Osteoblast (primary cell): ENCODE data around the gene CACHD1. TPM values are rescaled to one million over a fixed set of nuclear protein-coding genes. Genes with fewer than 3 reads are reported as not detected.

Experiments
- DNase-seq: peaks from one replicate; pipeline ENCODE4 v3.0.0; 2011; ENCODE audit warnings: low spot score, mixed read lengths; ENCODE audit not compliant: insufficient read length; ENCODE audit errors: missing footprints
- H2AFZ ChIP-seq: 2 replicates; pipeline ENCODE4 v1.6.0; 2011; ENCODE audit warnings: mild to moderate bottlenecking, low read length
- H3K27ac ChIP-seq: 2 replicates; pipeline ENCODE4 v1.5.1; 2011; ENCODE audit warnings: mild to moderate bottlenecking, low read depth, low read length, moderate library complexity
- H3K27me3 ChIP-seq: 2 replicates; pipeline ENCODE4 v1.6.0; 2012; ENCODE audit warnings: mild to moderate bottlenecking, control low read depth, inconsistent platforms, low read length, moderate library complexity; ENCODE audit not compliant: insufficient read depth
- H3K36me3 ChIP-seq: 2 replicates; pipeline ENCODE4 v1.5.1; 2011; ENCODE audit warnings: mild to moderate bottlenecking, low read length, control low read depth, moderate library complexity; ENCODE audit not compliant: insufficient read depth
- H3K4me1 ChIP-seq: 2 replicates; pipeline ENCODE4 v1.5.1; 2011; ENCODE audit warnings: mild to moderate bottlenecking, low read length, control low read depth, moderate library complexity; ENCODE audit not compliant: insufficient read depth
- H3K4me2 ChIP-seq: 2 replicates; pipeline ENCODE4 v1.6.0; 2011; ENCODE audit warnings: mild to moderate bottlenecking, low read length; ENCODE audit not compliant: insufficient read depth
- H3K4me3 ChIP-seq: fragments of 200-600 bp; sonication (generic); 3 replicates; pipeline ENCODE4 v1.5.1; 2012; ENCODE audit warnings: mild to moderate bottlenecking, low read length, inconsistent platforms; ENCODE audit not compliant: insufficient read depth
- H3K79me2 ChIP-seq: 2 replicates; pipeline ENCODE4 v1.6.0; 2012; ENCODE audit warnings: mild to moderate bottlenecking, low read length, control low read depth, inconsistent platforms; ENCODE audit not compliant: insufficient read depth
- H3K9me3 ChIP-seq: 2 replicates; pipeline ENCODE4 v1.5.1; 2011; ENCODE audit warnings: low read depth, low read length, control low read depth
- H4K20me1 ChIP-seq: 2 replicates; pipeline ENCODE4 v1.6.0; 2012; ENCODE audit warnings: mild to moderate bottlenecking, low read length, control low read depth; ENCODE audit not compliant: insufficient read depth
- total RNA-seq: library from RNA; depleted of rRNA; stranded (reverse); fragments of >200 nt; gene quantifications from 2 replicates; pipeline ENCODE4 v1.2.3, GENCODE V29; 2012
- TF ChIP-seq, protein P1 (sequence below): IDR thresholded peaks from 2 replicates; pipeline ENCODE4 v1.5.1; 2011; ENCODE audit warnings: mild to moderate bottlenecking, low read depth, low read length, moderate library complexity; ENCODE audit errors: extremely low read depth

CACHD1 gene
- total RNA-seq, 1 donor = 5.1 TPM

DNA sequence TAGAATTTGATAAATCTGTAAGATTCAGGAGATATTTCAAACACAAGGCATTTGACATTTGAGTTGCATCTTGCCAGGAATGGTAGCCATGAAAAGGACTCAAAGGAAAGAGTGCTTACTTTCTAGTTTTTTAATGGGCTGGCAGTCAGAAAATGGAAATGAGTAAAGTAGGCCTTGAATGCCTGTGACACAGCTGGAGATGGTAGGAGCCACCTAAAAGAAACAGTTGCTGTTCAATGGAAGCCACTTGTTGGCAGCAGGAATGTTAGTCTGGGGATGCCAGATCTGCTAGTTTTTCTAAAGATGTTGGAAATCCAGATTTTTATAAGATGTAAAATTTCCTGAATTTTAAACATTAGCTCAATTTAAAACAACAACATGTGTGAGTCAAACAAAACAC, 43.6 kb downstream of the CACHD1 start:
- DNase-seq = no peak
- H3K27ac ChIP-seq = peak overlapping the region; percentile 71

DNA sequence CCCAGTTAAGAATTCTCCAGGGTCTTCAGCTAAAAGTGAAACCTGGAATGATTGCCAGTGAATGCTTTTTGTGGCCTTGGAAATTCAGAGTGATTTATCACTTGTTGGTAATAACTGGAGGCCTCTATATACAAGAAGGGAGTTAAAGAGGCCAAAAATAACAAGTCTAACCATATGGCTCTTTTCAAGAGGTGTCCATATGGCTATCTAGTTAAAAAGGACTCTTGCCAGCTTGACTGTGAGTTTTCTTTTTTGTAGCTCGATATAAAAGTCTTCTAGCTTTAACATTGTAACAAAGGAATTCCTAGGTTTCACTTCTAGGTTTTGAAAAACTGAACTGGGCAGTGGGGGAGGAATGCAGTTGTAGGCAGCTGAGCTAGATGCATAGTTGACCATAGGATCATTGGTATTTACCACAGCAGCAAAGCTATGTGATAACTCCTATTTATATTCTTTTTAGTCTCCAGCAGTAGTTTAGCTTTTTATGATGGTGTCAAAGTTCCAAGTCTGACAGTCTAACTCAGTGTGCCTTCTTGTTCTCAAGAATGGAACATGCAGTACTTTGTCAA, 44.4 kb downstream of the CACHD1 start:
- H3K27me3 ChIP-seq = no peaks in the 10 kb centered on the region
- no peaks in the 10 kb centered on the region for H3K36me3 ChIP-seq
- H3K27ac ChIP-seq = peak overlapping the region; percentile 71
- H3K4me3 ChIP-seq = peak overlapping the region; percentile 34
- peak overlapping the region; percentile 70 for H3K4me2 ChIP-seq
- peak overlapping the region; percentile 52 for H2AFZ ChIP-seq
- no peaks in the 10 kb centered on the region for H4K20me1 ChIP-seq
- no peaks in the 10 kb centered on the region for H3K79me2 ChIP-seq
- peak; percentile 73 for DNase-seq
- TF ChIP-seq, protein P1, sequence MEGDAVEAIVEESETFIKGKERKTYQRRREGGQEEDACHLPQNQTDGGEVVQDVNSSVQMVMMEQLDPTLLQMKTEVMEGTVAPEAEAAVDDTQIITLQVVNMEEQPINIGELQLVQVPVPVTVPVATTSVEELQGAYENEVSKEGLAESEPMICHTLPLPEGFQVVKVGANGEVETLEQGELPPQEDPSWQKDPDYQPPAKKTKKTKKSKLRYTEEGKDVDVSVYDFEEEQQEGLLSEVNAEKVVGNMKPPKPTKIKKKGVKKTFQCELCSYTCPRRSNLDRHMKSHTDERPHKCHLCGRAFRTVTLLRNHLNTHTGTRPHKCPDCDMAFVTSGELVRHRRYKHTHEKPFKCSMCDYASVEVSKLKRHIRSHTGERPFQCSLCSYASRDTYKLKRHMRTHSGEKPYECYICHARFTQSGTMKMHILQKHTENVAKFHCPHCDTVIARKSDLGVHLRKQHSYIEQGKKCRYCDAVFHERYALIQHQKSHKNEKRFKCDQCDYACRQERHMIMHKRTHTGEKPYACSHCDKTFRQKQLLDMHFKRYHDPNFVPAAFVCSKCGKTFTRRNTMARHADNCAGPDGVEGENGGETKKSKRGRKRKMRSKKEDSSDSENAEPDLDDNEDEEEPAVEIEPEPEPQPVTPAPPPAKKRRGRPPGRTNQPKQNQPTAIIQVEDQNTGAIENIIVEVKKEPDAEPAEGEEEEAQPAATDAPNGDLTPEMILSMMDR = no peak
- peaks cover 49% of the 10 kb centered on the region for H3K4me1 ChIP-seq
- H3K9me3 ChIP-seq = no peaks in the 10 kb centered on the region

More for the DNA sequence above, 43.6 kb downstream of the CACHD1 start:
- H3K79me2 ChIP-seq = no peaks in the 10 kb centered on the region
- no peaks in the 10 kb centered on the region for H3K27me3 ChIP-seq
- H3K4me2 ChIP-seq = peak overlapping the region; percentile 70
- H4K20me1 ChIP-seq = no peaks in the 10 kb centered on the region
- H2AFZ ChIP-seq = peak overlapping the region; percentile 52
- H3K9me3 ChIP-seq = no peaks in the 10 kb centered on the region
- H3K4me3 ChIP-seq = no peak overlapping the region
- peaks cover 46% of the 10 kb centered on the region for H3K4me1 ChIP-seq
- TF ChIP-seq, protein P1 = no peak
- H3K36me3 ChIP-seq = no peaks in the 10 kb centered on the region

DNA sequence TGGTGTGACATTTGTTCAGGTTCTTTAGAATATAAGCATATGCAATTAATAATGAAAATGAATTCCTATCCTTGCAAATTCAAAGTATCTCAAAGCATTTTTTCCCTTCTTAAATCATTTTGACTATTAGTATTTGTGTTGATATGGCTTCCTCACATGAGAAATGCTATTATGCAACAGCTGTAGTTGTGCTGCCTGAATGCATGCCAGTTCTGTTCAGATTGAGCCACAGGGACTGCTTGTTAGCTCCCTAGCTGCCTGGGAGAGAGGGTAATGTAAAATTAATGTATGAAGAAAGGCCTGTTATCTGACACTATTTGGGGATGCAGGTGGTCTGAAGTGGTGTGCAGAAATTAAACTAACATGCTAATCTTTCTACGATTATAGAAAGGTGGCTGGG, 45.5 kb downstream of the CACHD1 start:
- no peaks in the 10 kb centered on the region for H3K9me3 ChIP-seq
- peaks cover 60% of the 10 kb centered on the region for H3K4me1 ChIP-seq
- H4K20me1 ChIP-seq = no peaks in the 10 kb centered on the region
- no peak overlapping the region for H2AFZ ChIP-seq
- no peaks in the 10 kb centered on the region for H3K79me2 ChIP-seq
- DNase-seq = no peak
- H3K4me2 ChIP-seq = no peak overlapping the region
- H3K36me3 ChIP-seq = no peaks in the 10 kb centered on the region
- H3K4me3 ChIP-seq = no peak overlapping the region
- TF ChIP-seq, protein P1 = no peak
- H3K27ac ChIP-seq = no peak overlapping the region
- no peaks in the 10 kb centered on the region for H3K27me3 ChIP-seq

DNA sequence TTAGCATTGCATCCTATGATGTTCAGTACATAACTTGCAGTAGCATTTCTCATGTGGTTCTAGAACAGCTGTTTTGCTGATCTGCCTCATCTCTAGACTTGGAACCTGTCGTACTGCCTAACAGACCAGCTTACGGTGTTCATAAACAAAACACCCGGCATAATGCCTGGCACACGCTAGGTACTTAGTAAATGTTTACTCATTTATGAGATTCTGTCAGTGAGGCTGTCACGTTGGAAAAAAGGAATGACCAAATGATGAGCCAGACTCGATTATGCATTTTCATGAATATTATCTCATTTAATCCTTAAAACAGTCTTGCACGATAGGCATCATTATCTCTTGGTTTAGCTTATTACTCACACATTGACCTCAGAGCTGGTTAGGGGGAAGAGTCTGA, 46.4 kb downstream of the CACHD1 start:
- Histone ChIP-seq H3K36me3 (no peaks in the 10 kb centered on the region), H2AFZ (no peak overlapping the region), H3K27ac (peak overlapping the region; percentile 82), H3K4me3 (no peak overlapping the region), H3K27me3 (no peaks in the 10 kb centered on the region), H3K4me1 (peaks cover 60% of the 10 kb centered on the region), H3K79me2 (no peaks in the 10 kb centered on the region), H4K20me1 (no peaks in the 10 kb centered on the region), H3K9me3 (no peaks in the 10 kb centered on the region), H3K4me2 (peak overlapping the region; percentile 49)
- TF ChIP-seq, protein P1 = no peak
- no peak for DNase-seq
